ENCODE measurements around the gene LRRN3. TPM values are rescaled to one million over a fixed set of nuclear protein-coding genes. Genes with fewer than 3 reads are reported as not detected.

LRRN3 gene
- total RNA-seq, 4 donors from 2014 or later = 0.23 to 1.6 (median 0.40) TPM; not detected in 1

DNA sequence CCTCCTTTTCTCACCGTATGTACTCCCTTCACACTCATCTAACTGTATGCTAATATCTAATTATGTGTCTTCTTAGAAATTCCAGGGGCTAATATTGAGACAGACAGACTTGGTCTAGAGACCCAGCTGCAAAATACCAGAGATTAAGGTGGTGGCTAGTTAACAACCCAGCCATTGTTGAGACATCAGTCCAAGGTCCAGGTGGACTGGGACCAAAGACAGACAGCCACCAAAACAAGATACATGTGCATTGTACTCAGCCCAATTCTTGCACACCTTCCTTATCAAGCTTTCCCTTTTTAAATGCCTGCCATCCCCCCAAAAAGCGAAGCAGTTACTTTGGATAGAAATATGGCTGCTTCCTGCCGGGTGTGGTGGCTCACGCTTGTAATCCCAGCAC is 43.3 kb upstream of the LRRN3 start:
- H3K4me1 ChIP-seq = peaks cover 0 to 9% (median 0%) of the 10 kb centered on the region in 3 donors
- H3K36me3 ChIP-seq = no peaks in the 10 kb centered on the region
- TF ChIP-seq CTCF (IDR thresholded peaks at IDR 0.05) = no peak
- no peak for TF ChIP-seq POLR2AphosphoS5 (IDR thresholded peaks at IDR 0.05)
- TF ChIP-seq POLR2A (IDR thresholded peaks at IDR 0.05) = no peak
- no peak for TF ChIP-seq EP300 (IDR thresholded peaks at IDR 0.05)
- no peaks in the 10 kb centered on the region for H3K27me3 ChIP-seq
- no peak overlapping the region for H3K4me3 ChIP-seq
- no peak for ATAC-seq
- H3K9me3 ChIP-seq = no peaks in the 10 kb centered on the region
- no peak overlapping the region for H3K27ac ChIP-seq
- WGBS, 2 donors (ENCODE audit: low coverage in 1 of 2) = 100% methylated on average over 1 of the region's 4 CpGs; no CpG with 5 or more reads in 1 of the 2 donors

DNA sequence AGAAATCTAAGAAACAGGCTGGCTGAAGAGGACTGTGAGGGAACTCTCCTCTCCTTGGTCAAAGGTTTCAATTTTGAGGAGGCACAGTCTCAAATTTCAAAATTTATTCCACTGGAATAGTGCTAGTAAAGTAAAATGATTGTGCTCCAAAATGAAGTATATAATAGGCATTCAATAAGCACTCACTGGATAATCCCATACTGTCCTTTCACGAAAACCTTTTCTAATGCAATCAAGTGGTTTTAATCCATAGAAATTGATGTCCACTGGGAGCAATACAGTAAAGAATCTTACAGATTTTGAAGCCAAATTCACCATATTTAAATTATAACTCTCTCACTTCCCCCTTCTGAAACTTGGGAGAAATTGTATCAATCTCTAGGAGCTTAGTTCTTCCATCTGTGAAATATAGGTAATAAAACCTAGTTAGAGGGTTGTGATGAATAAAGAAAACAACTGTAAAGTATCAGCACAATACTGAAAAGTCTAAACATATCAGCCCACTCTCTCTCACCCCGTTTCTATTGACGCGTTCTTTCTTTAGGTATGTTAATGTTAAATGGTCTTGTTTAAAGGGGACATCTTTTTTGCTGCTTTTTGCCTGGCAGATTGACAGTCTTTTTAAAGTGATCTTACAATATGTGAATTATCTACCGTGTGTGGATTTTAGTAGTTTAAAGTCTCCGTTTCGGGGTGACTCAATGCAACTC is 40.8 kb upstream of the LRRN3 start:
- Histone ChIP-seq H3K27ac (no peak overlapping the region), H3K9me3 (no peaks in the 10 kb centered on the region), H3K4me3 (no peak overlapping the region), H3K4me1 (peaks cover 0 to 6% (median 0%) of the 10 kb centered on the region in 3 donors), H3K27me3 (no peaks in the 10 kb centered on the region), H3K36me3 (no peaks in the 10 kb centered on the region)
- no peak for ATAC-seq
- TF ChIP-seq POLR2AphosphoS5 (IDR thresholded peaks at IDR 0.05) (no peak), EP300 (IDR thresholded peaks at IDR 0.05) (no peak), CTCF (IDR thresholded peaks at IDR 0.05) (no peak)
- 74 to 81% methylated on average over 7 of the region's 7 CpGs for WGBS, 2 donors (ENCODE audit: low coverage in 1 of 2)

DNA sequence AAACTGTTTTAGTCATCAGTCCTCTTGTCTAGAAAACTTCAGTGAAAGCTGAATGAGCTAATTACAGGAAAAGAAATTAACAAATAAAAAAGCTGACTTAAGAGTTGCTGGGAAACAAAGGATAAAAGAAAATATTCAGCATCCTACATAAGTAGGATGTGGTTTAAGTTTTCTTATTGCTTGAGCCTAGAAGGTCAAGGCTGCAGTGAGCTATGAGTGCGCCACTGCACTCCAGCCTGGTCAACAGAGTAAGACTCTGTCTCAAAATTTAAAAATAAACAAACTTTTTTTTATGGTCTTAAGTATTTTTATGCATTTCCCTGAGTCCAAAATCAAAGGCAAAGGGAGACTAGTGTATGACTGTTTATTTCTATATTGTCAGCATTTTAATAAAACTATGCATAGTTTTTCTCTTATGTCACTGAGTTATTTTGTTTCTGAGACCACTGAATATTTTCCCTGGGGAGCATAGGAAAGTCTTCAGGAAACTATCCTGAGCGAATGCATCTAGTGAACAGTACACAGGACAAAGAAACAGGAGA is 40.0 kb upstream of the LRRN3 start:
- ATAC-seq = no peak
- Histone ChIP-seq H3K9me3 (no peaks in the 10 kb centered on the region), H3K36me3 (no peaks in the 10 kb centered on the region), H3K27me3 (no peaks in the 10 kb centered on the region), H3K4me1 (no peaks in the 10 kb centered on the region), H3K4me3 (no peak overlapping the region), H3K27ac (no peak overlapping the region)
- 69 to 75% methylated on average over 2 of the region's 2 CpGs for WGBS, 2 donors (ENCODE audit: low coverage in 1 of 2)
- no peak for TF ChIP-seq CTCF (IDR thresholded peaks at IDR 0.05)
- TF ChIP-seq POLR2AphosphoS5 (IDR thresholded peaks at IDR 0.05) = no peak
- no peak for TF ChIP-seq POLR2A (IDR thresholded peaks at IDR 0.05)
- TF ChIP-seq EP300 (IDR thresholded peaks at IDR 0.05) = no peak

- no peaks in the 10 kb centered on the region for H3K27me3 ChIP-seq
- no peaks in the 10 kb centered on the region for H3K4me1 ChIP-seq
- no peaks in the 10 kb centered on the region for H3K9me3 ChIP-seq
- no peak overlapping the region for H3K4me3 ChIP-seq
- 91 to 100% methylated on average over 1 of the region's 1 CpG for WGBS, 2 donors (ENCODE audit: low coverage in 1 of 2)
- H3K36me3 ChIP-seq = no peaks in the 10 kb centered on the region
- no peak overlapping the region for H3K27ac ChIP-seq
- no peak for ATAC-seq
- TF ChIP-seq EP300 (IDR thresholded peaks at IDR 0.05) = no peak
Observed at GRCh38 chr7:111051832-111052231, 39.1 kb upstream of the LRRN3 start.

DNA sequence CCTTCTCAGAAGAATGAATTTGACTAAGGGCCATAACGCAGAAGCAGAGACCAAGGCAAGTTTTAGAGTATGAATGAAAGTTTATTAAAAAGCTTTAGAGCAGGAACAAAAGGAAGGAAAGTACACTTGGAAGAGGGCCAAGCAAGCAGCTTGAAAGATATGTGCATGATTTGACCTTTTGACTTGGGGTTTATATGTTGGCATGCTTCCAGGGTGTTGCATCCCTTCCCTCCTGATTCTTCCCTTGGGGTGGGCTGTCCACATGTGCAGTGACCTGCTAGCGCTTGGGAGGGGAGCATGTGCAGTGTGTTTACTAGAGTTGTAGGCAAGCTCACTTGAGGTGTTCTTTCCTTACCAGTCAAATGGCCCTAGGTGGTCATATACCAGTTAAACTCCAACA is 37.9 kb upstream of the LRRN3 start:
- 80 to 88% methylated on average over 1 to 2 of the region's 2 CpGs for WGBS, 2 donors (ENCODE audit: low coverage in 1 of 2)
- Histone ChIP-seq H3K36me3 (no peaks in the 10 kb centered on the region), H3K9me3 (no peaks in the 10 kb centered on the region), H3K27ac (no peak overlapping the region), H3K4me3 (no peak overlapping the region), H3K4me1 (no peaks in the 10 kb centered on the region), H3K27me3 (no peaks in the 10 kb centered on the region)
- TF ChIP-seq CTCF (IDR thresholded peaks at IDR 0.05) = no peak
- TF ChIP-seq POLR2A (IDR thresholded peaks at IDR 0.05) = no peak
- TF ChIP-seq EP300 (IDR thresholded peaks at IDR 0.05) = no peak
- no peak for TF ChIP-seq POLR2AphosphoS5 (IDR thresholded peaks at IDR 0.05)
- no peak for ATAC-seq
